Natural killer cell (primary cell): Measurements from ENCODE around the gene CDKAL1. TPM values are rescaled to one million over a fixed set of nuclear protein-coding genes. Genes with fewer than 3 reads are reported as not detected.

Source experiments
- ATAC-seq, 3 donors: fragments of 150-1000 bp in 2 of 3; fragments of 200-7000 bp in 1 of 3; cut with Tn5 transposase; 1 replicate in 1 of 3; 2 replicates in 2 of 3; pipeline ENCODE4 v1.10.0; 2021; ENCODE audit warnings: mild to moderate bottlenecking in 2 of 3, moderate library complexity in 2 of 3
- DNase-seq, 2 donors: peaks; one replicate each; pipeline versions ENCODE4 v3.0.0 to v3.0.0-alpha.2; 2013 to 2021; ENCODE audit warnings: mixed read lengths in 1 of 2
- H3K27ac ChIP-seq: one replicate; pipeline ENCODE4 v1.5.1; 2013; ENCODE audit warnings: mild to moderate bottlenecking, low read length
- H3K27me3 ChIP-seq: one replicate; pipeline ENCODE4 v1.6.1; 2013; ENCODE audit warnings: low read length; ENCODE audit not compliant: control insufficient read depth, insufficient read depth
- H3K36me3 ChIP-seq: one replicate; pipeline ENCODE4 v1.6.1; 2013; ENCODE audit warnings: low read length; ENCODE audit not compliant: control insufficient read depth, insufficient read depth
- H3K4me1 ChIP-seq: one replicate; pipeline ENCODE4 v1.6.1; 2013; ENCODE audit warnings: low read length; ENCODE audit not compliant: control insufficient read depth, insufficient read depth
- H3K4me3 ChIP-seq: one replicate; pipeline ENCODE4 v1.5.1; 2013; ENCODE audit warnings: low read length
- H3K9me3 ChIP-seq: one replicate; pipeline ENCODE4 v1.6.1; 2013; ENCODE audit warnings: low read length; ENCODE audit not compliant: control insufficient read depth, insufficient read depth
- H3K27ac Mint-ChIP-seq, 2 donors: one replicate each; pipeline ENCODE4 v1.8.0; 2022; ENCODE audit warnings: mild to moderate bottlenecking in 2 of 2, mixed read lengths in 2 of 2, moderate library complexity in 1 of 2
- H3K27me3 Mint-ChIP-seq, 2 donors: one replicate each; pipeline ENCODE4 v1.8.0; 2022; ENCODE audit warnings: low read depth in 2 of 2, mixed read lengths in 2 of 2
- H3K36me3 Mint-ChIP-seq: one replicate; pipeline ENCODE4 v1.8.0; 2022; ENCODE audit warnings: mixed read lengths
- H3K4me1 Mint-ChIP-seq, 2 donors: one replicate each; pipeline ENCODE4 v1.8.0; 2022; ENCODE audit warnings: mixed read lengths in 2 of 2
- H3K4me3 Mint-ChIP-seq: one replicate; pipeline ENCODE4 v1.8.0; 2022; ENCODE audit warnings: mild to moderate bottlenecking, moderate library complexity, mixed read lengths
- H3K9me3 Mint-ChIP-seq, 2 donors: one replicate each; pipeline ENCODE4 v1.8.0; 2022; ENCODE audit warnings: mixed read lengths in 2 of 2
- WGBS: methylation state at CpG from one replicate; pipeline ENCODE4 v1.1.7; 2013; ENCODE audit warnings: missing lambda C conversion rate; ENCODE audit not compliant: insufficient coverage; 5-methylcytosine and 5-hydroxymethylcytosine counted together
- intact Hi-C: fragments of 100-400 bp; cut with micrococcal nuclease; formaldehyde crosslinking; loops from one replicate; pipeline ENCODE4 v1.14.2; 2022
- total RNA-seq, 4 donors: library from RNA; stranded (reverse); fragments of 120-200 nt in 1 of 4; gene quantifications; one replicate each; pipeline versions ENCODE4 v1.2.3 to v1.2.4, GENCODE V29; 2013 to 2022
- TF ChIP-seq, protein P1 (sequence below): fragments of 200-600 bp; IDR thresholded peaks from one replicate; pipeline ENCODE4 v1.8.0; 2022; ENCODE audit warnings: antibody characterized with exemption

Gene CDKAL1
- total RNA-seq, 3 donors from 2014 or later (not counting 1 experiment from before 2014, with no cell fraction given), result 26.0 to 32.8 (median 28.9) TPM

DNA sequence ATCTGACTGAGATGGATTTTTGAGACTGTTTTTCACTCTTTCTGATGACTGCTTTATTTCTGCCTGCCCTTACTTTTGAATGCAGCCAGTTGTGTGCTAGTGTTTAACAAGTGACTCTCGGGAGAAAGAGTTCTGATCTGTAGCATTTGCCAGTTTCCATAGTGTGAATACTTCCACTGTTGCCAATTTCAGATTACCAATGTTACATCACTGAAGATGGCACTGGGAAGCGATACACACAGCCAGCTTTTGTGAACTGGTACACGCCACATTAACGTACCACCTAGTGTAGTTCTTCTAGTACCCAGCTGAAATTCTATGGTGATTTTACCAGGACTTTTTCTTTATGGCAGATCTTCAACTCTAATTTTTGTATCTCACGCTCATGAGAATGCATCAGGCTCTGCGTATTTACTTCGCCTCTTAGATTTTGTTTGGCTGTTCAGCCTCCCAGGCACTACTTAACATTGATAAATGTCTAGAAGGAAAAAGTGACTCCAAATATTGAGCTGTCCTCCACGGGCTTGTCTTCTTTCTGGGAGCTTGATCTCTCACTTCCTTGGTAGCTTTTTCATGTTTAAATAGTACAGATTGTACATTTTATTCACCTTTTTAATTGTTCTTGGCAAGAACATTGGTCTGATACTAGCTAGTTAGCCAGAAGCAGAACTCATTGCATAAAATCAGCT, 537.7 kb downstream of the CDKAL1 start:
- no peaks in the 10 kb centered on the region for H3K4me1 ChIP-seq
- Mint-ChIP-seq H3K9me3 (peaks cover 4 to 6% of the 10 kb centered on the region in 2 donors), H3K27ac (no peak overlapping the region), H3K4me3 (no peak overlapping the region), H3K27me3 (no peaks in the 10 kb centered on the region), H3K36me3 (peaks cover 31% of the 10 kb centered on the region), H3K4me1 (no peaks in the 10 kb centered on the region)
- TF ChIP-seq, protein P1, sequence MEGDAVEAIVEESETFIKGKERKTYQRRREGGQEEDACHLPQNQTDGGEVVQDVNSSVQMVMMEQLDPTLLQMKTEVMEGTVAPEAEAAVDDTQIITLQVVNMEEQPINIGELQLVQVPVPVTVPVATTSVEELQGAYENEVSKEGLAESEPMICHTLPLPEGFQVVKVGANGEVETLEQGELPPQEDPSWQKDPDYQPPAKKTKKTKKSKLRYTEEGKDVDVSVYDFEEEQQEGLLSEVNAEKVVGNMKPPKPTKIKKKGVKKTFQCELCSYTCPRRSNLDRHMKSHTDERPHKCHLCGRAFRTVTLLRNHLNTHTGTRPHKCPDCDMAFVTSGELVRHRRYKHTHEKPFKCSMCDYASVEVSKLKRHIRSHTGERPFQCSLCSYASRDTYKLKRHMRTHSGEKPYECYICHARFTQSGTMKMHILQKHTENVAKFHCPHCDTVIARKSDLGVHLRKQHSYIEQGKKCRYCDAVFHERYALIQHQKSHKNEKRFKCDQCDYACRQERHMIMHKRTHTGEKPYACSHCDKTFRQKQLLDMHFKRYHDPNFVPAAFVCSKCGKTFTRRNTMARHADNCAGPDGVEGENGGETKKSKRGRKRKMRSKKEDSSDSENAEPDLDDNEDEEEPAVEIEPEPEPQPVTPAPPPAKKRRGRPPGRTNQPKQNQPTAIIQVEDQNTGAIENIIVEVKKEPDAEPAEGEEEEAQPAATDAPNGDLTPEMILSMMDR, result no peak
- no peak overlapping the region for H3K4me3 ChIP-seq
- WGBS, result 90% methylated on average over 7 of the region's 8 CpGs
- H3K9me3 ChIP-seq, result no peaks in the 10 kb centered on the region
- ATAC-seq (no peak), DNase-seq (no peak)
- H3K27ac ChIP-seq, result no peak overlapping the region
- intact Hi-C loops, result no loop called here
- peaks cover 6% of the 10 kb centered on the region for H3K36me3 ChIP-seq
- no peaks in the 10 kb centered on the region for H3K27me3 ChIP-seq

- WGBS, result no CpG with 5 or more reads among the region's 2 CpGs
- TF ChIP-seq, protein P1, result no peak
Observed at GRCh38 chr6:21073318-21073839, 539.1 kb downstream of the CDKAL1 start.

GRCh38 chr6:21074484-21074883, 540.2 kb downstream of the CDKAL1 start:
- Mint-ChIP-seq H3K9me3 (peaks cover 4 to 6% of the 10 kb centered on the region in 2 donors), H3K36me3 (peaks cover 31% of the 10 kb centered on the region), H3K4me3 (no peak overlapping the region), H3K27ac (no peak overlapping the region), H3K27me3 (no peaks in the 10 kb centered on the region), H3K4me1 (no peaks in the 10 kb centered on the region)
- intact Hi-C loops, result no loop called here
- no peak for DNase-seq
- peaks cover 5% of the 10 kb centered on the region for H3K36me3 ChIP-seq
- no peaks in the 10 kb centered on the region for H3K27me3 ChIP-seq
- H3K4me3 ChIP-seq, result no peak overlapping the region
- no peak overlapping the region for H3K27ac ChIP-seq
- no peaks in the 10 kb centered on the region for H3K4me1 ChIP-seq
- ATAC-seq, result no peak
- no CpG with 5 or more reads among the region's 1 CpG for WGBS
- TF ChIP-seq, protein P1, result no peak
- H3K9me3 ChIP-seq, result no peaks in the 10 kb centered on the region

More at GRCh38 chr6:21073318-21073839, 539.1 kb downstream of the CDKAL1 start:
- Mint-ChIP-seq H3K36me3 (peaks cover 31% of the 10 kb centered on the region), H3K4me1 (no peaks in the 10 kb centered on the region), H3K4me3 (no peak overlapping the region), H3K9me3 (peaks cover 4 to 6% of the 10 kb centered on the region in 2 donors), H3K27me3 (no peaks in the 10 kb centered on the region), H3K27ac (no peak overlapping the region)
- H3K36me3 ChIP-seq, result peaks cover 5% of the 10 kb centered on the region
- no peaks in the 10 kb centered on the region for H3K27me3 ChIP-seq
- H3K9me3 ChIP-seq, result no peaks in the 10 kb centered on the region
- ATAC-seq (no peak), DNase-seq (no peak)
- H3K27ac ChIP-seq, result no peak overlapping the region
- H3K4me3 ChIP-seq, result no peak overlapping the region
- intact Hi-C loops, result no loop called here
- H3K4me1 ChIP-seq, result no peaks in the 10 kb centered on the region
